Activated CD4-positive, alpha-beta T cell treated with anti-CD3 and anti-CD28 coated beads, Interleukin-2, amount 10 ng/mL, durations not matched to agents 24 days and 14 days (primary cell): ENCODE measurements around the gene SHC1. TPM values are rescaled to one million over a fixed set of nuclear protein-coding genes. Genes with fewer than 3 reads are reported as not detected.
"Not testable (repeated sequence)": the region's sequence is repeated elsewhere in the genome, so short reads cannot be mapped to it uniquely, and the experiment has no call there.

Experiments used
- DNase-seq: peaks from one replicate; pipeline ENCODE4 v3.0.0; 2022
- H3K27ac Mint-ChIP-seq: one replicate; pipeline ENCODE4 v1.8.0; 2022; ENCODE audit warnings: mild to moderate bottlenecking, mixed read lengths
- H3K27me3 Mint-ChIP-seq: one replicate; pipeline ENCODE4 v1.8.0; 2022; ENCODE audit warnings: mixed read lengths
- H3K36me3 Mint-ChIP-seq: one replicate; pipeline ENCODE4 v1.8.0; 2022; ENCODE audit warnings: low read depth, mild to moderate bottlenecking, mixed read lengths
- H3K4me1 Mint-ChIP-seq: one replicate; pipeline ENCODE4 v1.8.0; 2021; ENCODE audit warnings: mixed read lengths
- H3K4me3 Mint-ChIP-seq: one replicate; pipeline ENCODE4 v1.8.0; 2022; ENCODE audit warnings: mild to moderate bottlenecking, moderate library complexity, mixed read lengths
- H3K9me3 Mint-ChIP-seq: one replicate; pipeline ENCODE4 v1.8.0; 2021; ENCODE audit warnings: mixed read lengths
- intact Hi-C: fragments of 100-400 bp; cut with micrococcal nuclease; formaldehyde crosslinking; loops from one replicate; pipeline ENCODE4 v1.15.1; 2023
- total RNA-seq: library from RNA; stranded (reverse); gene quantifications from 2 replicates; pipeline ENCODE4 v1.2.3, GENCODE V29; 2022

Gene SHC1
- total RNA-seq, 1 donor from 2014 or later, result 50.4 TPM

DNA sequence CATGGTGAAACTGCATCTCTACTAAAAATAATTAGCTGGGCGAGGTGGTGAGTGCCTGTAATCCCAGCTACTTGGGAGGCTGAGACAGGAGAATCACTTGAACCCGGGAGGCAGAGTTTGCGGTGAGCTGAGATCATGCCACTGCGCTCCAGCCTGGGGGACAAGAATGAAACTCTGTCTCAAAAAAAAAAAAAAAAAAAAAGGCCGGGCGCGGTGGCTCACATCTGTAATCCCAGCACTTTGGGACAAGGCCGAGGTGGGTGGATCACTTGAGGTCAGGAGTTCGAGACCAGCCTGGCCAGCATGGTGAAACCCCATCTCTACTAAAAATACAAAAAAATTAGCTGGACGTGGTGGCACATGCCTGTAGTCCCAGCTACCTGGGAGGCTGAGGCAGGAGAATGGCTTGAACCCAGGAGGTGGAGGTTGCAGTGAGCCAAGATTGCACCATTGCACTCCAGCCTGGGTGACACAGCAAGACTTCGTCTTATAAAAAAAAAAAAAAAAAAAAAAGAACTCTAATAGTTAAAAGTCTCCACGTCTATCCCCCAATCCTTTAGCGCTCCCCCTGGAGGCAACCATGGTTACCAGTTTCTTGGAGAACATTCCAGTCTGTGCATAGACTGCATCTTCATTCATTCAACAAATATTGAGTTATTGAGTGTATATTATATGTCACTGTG lies 24.9 kb upstream of the SHC1 start:
- intact Hi-C loops, result not testable (repeated sequence)

DNA sequence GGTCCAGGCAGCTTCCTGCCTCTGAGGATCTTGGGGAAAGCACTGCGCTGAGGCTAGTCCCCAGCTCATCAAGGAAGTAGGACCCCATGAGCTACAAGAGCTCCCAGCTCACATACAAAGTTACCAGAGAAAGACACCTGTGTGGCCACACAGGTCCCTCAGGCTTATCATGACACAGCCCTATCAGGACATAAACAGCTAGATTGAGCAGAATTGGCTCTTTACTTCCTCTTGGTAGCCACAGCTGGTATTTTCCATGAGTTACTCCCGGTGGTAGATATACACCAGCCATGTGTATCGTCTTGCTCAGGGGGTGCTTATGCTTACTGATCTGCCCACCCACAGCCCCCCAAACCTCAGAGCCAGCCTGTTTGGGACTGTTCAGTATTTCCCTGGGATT lies 24.0 kb upstream of the SHC1 start:
- Mint-ChIP-seq H3K36me3 (peaks cover 14% of the 10 kb centered on the region), H3K4me3 (no peak overlapping the region), H3K9me3 (no peaks in the 10 kb centered on the region), H3K27me3 (no peaks in the 10 kb centered on the region), H3K27ac (no peak overlapping the region), H3K4me1 (peaks cover 28% of the 10 kb centered on the region)
- intact Hi-C loops, result no loop called here
- DNase-seq, result no peak

More for the DNA sequence above, 24.9 kb upstream of the SHC1 start:
- H3K36me3 Mint-ChIP-seq, DNase-seq, H3K27me3 Mint-ChIP-seq, H3K4me3 Mint-ChIP-seq, H3K9me3 Mint-ChIP-seq, H3K27ac Mint-ChIP-seq: not testable (repeated sequence)
- H3K4me1 Mint-ChIP-seq, result peaks cover 33% of the 10 kb centered on the region

DNA sequence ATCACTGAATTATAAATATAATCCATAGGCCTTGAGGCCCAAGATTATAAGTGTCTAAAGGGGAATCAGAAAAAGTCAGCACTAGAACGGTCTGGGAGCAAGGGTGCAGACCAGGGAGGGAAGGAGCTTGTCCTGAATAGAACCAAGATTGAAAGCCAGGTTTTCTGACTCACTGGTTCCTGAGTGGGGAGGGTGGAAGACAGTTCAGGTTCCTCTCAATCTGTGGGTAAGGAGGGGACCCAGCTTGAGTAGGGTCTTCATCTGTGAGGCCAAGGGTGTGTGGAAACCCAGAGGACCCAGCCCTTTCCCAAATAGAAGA lies 23.7 kb upstream of the SHC1 start:
- DNase-seq, result no peak
- Mint-ChIP-seq H3K36me3 (peaks cover 16% of the 10 kb centered on the region), H3K4me1 (peaks cover 28% of the 10 kb centered on the region), H3K27ac (no peak overlapping the region), H3K27me3 (no peaks in the 10 kb centered on the region), H3K4me3 (no peak overlapping the region), H3K9me3 (no peaks in the 10 kb centered on the region)
- intact Hi-C loops, result no loop called here

DNA sequence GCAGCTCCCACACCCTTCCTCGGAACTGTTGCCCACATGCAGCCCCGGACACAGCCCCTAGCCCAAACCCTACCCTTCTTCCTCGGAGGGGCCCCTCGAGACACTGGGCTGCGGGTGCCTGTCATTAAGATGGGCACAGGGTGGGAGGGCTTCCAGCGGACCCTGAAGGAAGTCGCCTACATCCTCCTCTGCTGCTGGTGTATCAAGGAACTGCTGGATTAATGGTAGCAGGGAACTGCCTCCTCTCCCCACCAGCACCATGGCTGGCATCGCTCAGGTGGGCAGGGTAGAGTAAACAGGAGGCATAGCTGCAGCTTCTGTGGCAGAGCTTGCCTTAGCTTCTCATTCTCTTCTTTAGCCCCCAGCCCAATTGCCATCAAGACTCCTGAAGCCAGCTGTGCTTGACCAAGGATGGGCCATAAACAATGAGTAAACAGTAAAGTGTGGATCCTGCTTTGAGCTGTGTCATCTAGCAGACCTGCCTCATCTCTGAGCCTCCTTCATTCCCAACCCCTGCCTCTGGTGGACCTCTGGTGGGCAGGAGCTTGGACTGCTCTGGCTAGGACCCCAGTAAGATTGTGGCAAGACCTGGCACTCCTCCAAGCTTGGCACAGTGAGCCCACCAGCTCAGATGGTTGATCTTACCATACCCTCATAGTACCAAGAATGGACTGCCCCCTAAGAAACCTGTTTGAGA lies 23.2 kb upstream of the SHC1 start, which contains the start of gene LENEP:
Gene LENEP, plus strand, starts transcription at position 15 of the 697 bp plus-strand sequence. Its CDS starts 22 bp downstream, at position 37.
- H3K9me3 Mint-ChIP-seq, result no peaks in the 10 kb centered on the region
- no peak for DNase-seq
- H3K4me1 Mint-ChIP-seq, result peaks cover 26% of the 10 kb centered on the region
- peaks cover 21% of the 10 kb centered on the region for H3K36me3 Mint-ChIP-seq
- no peaks in the 10 kb centered on the region for H3K27me3 Mint-ChIP-seq
- intact Hi-C loops, result no loop called here
- H3K27ac Mint-ChIP-seq, result no peak within 1 kb of the TSS
- no peak within 1 kb of the TSS for H3K4me3 Mint-ChIP-seq

DNA sequence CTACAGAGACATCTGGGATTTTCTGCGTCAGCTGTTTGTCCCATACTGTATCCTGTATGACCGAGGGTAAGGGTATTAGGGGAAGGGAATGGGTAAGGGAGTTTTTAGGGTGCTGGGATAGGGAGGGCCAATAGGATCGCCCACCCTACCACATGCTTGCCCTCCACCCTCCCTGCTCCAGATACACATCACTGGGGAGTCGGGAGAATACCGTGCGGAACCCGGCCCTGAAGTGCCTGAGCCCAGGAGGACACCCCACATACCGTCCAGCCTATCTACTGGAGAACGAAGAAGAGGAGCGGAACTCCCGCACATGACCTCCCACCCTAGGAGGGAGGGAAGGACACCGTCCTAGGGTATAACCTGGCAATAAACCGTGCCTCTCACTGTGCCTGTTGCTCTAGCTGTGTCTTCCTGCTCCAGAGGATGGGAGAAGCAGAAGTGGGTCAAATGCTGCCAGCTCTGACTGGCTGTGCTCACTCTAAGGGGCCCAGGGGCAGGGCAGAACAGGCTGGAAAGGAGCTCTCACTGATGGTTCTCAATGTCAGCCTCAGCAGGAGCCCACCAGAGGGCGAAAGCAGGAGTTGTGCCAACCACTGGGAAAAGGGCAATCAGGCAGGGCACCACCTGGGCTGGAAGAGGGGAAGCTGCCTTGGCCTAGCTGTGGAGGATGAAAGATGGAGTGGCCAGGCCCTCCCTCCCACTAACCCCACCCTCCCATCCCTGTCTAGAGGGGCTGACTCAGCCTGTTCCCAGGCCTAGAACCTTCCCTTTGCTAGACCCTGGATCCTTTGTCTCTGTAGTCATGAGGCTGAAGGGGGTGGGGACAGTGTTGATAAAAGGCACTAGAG lies 22.4 kb upstream of the SHC1 start:
- Mint-ChIP-seq H3K36me3 (peaks cover 29% of the 10 kb centered on the region), H3K27ac (no peak overlapping the region), H3K4me1 (peaks cover 26% of the 10 kb centered on the region), H3K9me3 (no peaks in the 10 kb centered on the region), H3K27me3 (no peaks in the 10 kb centered on the region), H3K4me3 (no peak overlapping the region)
- no peak for DNase-seq
- intact Hi-C loops, result no loop called here

DNA sequence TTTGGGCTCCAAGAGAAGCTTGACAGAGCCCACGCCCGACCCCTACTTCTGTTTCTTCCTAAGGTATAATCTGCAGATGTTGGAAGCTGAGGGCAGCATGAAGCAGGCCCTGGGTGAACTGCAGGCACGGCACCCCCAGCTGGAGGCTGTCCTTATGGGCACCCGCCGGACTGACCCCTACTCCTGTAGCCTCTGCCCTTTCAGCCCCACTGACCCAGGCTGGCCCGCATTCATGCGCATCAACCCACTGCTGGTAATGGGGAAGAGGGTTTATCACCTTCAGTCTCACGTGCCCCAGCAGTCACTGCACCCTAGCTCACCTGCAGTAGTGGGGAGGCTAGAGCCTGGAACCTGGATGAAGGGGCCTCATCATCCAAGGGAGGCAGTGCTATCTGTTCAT lies 19.7 kb upstream of the SHC1 start:
- H3K27me3 Mint-ChIP-seq, result no peaks in the 10 kb centered on the region
- H3K9me3 Mint-ChIP-seq, result no peaks in the 10 kb centered on the region
- DNase-seq, result no peak
- peaks cover 14% of the 10 kb centered on the region for H3K4me1 Mint-ChIP-seq
- peaks cover 34% of the 10 kb centered on the region for H3K36me3 Mint-ChIP-seq
- no peak overlapping the region for H3K4me3 Mint-ChIP-seq
- H3K27ac Mint-ChIP-seq, result no peak overlapping the region
- intact Hi-C loops, result no loop called here

DNA sequence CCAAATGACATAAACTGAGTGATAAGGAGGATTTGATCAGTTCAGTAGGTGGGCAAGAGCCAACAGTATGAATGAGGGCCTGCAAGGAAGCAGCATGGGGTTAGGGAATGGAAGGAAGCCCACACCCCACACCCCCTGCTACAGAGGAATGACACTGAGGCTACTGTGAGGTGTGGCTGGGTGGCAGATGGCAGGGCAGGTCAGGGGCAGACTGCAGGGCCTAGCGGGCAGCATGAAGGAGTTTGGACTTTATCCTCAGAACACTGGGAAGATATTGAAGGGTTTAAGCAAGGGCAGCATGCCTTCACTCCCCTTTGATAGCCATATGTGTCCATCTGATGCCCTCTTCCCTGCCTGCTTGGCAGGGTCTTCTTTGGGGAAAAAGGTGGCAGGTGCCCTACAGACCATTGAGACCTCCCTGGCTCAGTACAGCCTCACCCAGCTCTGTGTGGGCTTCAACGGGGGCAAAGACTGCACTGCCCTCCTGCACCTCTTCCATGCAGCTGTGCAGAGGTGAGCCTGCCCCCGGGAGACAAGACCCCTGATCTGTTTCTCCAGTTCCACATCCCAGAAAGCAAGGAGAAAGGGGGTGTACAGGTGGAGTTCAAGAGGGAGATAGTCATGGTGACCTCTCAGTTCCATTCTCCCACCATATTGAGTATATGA lies 18.8 kb upstream of the SHC1 start:
- peaks cover 34% of the 10 kb centered on the region for H3K36me3 Mint-ChIP-seq
- H3K4me1 Mint-ChIP-seq, result peaks cover 13% of the 10 kb centered on the region
- DNase-seq, result no peak
- H3K4me3 Mint-ChIP-seq, result no peak overlapping the region
- no peak overlapping the region for H3K27ac Mint-ChIP-seq
- H3K27me3 Mint-ChIP-seq, result no peaks in the 10 kb centered on the region
- intact Hi-C loops, result no loop called here
- no peaks in the 10 kb centered on the region for H3K9me3 Mint-ChIP-seq

DNA sequence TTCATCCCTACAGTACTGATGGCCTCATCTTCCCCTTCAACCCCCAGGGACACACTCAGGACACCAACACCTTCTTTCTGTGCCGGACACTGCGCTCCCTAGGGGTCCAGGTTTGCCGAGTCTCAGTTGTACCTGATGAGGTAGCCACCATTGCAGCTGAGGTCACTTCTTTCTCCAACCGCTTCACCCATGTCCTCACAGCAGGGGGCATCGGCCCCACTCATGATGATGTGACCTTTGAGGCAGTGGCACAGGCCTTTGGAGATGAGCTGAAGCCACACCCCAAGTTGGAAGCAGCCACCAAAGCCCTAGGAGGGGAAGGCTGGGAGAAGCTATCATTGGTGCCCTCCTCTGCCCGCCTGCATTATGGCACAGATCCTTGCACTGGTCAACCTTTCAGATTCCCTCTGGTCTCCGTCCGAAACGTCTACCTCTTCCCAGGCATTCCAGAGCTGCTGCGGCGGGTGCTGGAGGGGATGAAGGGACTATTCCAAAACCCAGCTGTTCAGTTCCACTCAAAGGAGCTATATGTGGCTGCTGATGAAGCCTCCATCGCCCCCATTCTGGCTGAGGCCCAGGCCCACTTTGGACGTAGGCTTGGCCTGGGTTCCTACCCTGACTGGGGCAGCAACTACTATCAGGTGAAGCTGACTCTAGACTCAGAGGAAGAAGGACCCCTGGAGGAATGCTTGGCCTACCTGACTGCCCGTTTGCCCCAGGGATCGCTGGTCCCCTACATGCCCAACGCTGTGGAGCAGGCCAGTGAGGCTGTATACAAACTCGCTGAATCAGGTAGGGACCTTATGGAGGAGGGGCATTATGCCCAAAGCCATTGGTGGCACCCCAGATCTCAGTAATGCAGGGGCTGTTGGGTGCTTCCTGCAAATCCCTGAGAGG lies 17.8 kb upstream of the SHC1 start:
- intact Hi-C loops, result no loop called here
- no peak overlapping the region for H3K4me3 Mint-ChIP-seq

DNA sequence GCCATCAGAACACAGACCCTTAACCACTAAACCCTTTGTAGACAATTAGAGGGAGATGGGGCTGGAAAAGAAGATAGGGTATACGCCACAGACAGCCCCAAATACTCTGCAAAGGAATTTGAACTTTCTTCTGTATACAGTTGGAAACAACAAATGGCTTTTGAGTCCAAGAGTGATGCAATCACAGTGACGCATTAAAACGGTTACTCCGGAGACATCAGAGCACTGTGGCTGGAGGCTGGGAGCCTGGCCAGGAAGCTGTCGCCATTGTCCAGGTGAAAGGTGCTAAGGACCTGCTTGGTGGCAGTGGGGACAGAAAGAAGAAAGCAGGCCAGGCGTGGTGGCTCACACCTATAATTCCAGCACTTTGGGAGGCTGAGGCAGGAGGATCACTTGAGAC lies 16.8 kb upstream of the SHC1 start:
- no peak overlapping the region for H3K4me3 Mint-ChIP-seq
- no peak for DNase-seq
- no peak overlapping the region for H3K27ac Mint-ChIP-seq
- H3K4me1 Mint-ChIP-seq, result peaks cover 16% of the 10 kb centered on the region
- no peaks in the 10 kb centered on the region for H3K27me3 Mint-ChIP-seq
- intact Hi-C loops, result no loop called here
- no peaks in the 10 kb centered on the region for H3K9me3 Mint-ChIP-seq
- peaks cover 32% of the 10 kb centered on the region for H3K36me3 Mint-ChIP-seq

More for the DNA sequence above, 17.8 kb upstream of the SHC1 start:
- Mint-ChIP-seq H3K9me3 (no peaks in the 10 kb centered on the region), H3K36me3 (peaks cover 34% of the 10 kb centered on the region), H3K27me3 (no peaks in the 10 kb centered on the region), H3K4me1 (peaks cover 16% of the 10 kb centered on the region), H3K27ac (no peak overlapping the region)
- DNase-seq, result peak; percentile 70

DNA sequence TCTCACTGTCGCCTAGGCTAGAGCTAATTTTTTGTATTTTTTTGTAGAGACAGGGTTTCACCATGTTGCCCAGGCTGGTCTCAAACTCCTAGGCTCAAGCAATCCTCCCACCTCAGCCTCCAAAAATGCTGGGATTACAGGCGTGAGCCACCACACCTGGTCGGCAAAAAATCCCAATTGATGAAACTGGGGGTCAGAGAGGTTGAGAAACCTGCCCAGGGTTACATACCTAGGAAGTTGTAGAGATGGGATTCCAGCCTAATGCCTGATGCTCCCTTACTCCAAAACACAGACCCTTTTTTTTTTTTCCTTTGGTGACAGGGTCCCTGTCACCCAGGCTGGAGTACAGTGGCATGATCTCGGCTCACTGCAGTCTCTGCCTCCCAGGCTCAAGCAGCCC lies 16.2 kb upstream of the SHC1 start:
- peaks cover 32% of the 10 kb centered on the region for H3K36me3 Mint-ChIP-seq
- intact Hi-C loops, H3K9me3 Mint-ChIP-seq, H3K4me3 Mint-ChIP-seq, H3K27ac Mint-ChIP-seq, DNase-seq, H3K27me3 Mint-ChIP-seq: not testable (repeated sequence)
- H3K4me1 Mint-ChIP-seq, result peaks cover 16% of the 10 kb centered on the region

DNA sequence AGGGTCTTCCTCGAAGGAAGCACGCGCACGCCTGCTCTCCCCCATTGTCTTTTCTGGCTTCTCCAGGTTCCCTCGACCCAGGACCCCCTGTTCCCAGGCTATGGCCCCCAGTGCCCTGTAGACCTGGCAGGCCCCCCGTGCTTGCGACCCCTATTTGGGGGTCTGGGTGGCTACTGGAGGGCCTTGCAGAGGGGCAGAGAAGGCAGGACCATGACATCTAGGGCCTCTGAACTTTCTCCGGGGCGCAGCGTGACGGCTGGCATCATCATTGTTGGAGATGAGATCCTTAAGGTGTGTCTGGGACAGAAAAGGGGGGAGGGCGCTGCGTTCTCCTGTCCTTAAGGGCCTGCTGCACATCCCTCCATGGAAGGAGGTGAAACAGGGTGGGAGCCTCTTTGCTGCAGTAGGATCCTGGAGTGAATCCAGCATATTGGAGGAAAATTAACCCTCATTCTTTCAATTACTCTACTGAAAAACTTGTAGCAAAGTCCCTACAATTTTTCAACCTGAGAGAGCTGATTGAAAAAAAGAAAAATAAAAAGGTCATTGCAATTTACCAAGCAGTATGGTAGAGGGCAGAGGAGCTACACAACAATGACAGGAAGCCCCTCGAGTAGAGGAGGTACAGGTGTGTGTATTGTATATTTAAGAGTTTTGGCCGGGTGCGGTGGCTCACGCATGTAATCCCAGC lies 13.4 kb upstream of the SHC1 start:
- Mint-ChIP-seq H3K27ac (peak overlapping the region; percentile 8), H3K4me3 (no peak overlapping the region), H3K36me3 (peaks cover 29% of the 10 kb centered on the region), H3K27me3 (no peaks in the 10 kb centered on the region), H3K4me1 (peaks cover 16% of the 10 kb centered on the region), H3K9me3 (no peaks in the 10 kb centered on the region)
- intact Hi-C loops, result loop anchor here (1.0 to 5.0 kb wide), 6 partner anchors 10 to 208 kb away; partner anchors contain the start of genes ADAM15, CKS1B, KRTCAP2 and SLC50A1
- DNase-seq, result peak; percentile 64

DNA sequence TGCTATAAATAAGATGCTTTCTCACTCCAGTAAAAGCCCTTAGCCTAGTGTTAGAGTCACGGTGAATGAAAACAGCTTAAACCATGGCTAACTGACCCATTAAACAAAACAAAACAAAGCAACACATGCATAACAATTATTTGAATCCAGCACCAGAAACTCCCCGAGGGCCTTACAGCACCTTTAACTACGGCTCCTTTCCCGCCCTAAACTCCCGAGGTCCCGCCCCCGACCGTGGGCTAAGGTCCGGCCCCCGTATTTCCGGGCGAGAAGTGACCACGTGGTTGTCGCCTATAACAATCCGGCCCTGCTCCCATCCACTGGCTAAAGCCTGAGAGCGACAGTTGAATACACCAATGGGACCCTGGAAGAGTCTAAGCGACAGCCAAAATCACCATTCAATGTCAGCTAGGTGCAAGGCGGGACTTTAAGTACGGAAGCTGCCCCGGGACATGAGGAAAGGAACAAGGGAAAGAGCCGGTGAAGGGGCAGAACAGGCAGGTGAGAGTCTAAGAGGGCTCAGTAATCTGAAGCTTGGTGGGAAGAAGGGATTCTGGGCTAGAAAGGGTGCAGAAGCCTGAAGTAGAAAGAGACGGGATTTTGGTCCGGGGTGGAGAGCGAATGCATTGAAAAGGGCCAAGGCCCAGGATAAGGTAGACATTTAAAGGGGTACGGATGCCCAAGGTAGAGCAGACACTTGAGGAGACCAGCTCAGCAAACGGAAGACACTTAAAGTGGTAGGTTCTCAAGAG lies 12.5 kb upstream of the SHC1 start, which contains the start of gene FLAD1:
Gene FLAD1, plus strand, starts transcription at position 448 of the 752 bp plus-strand sequence. CDS start 351 bp downstream, outside the sequence.
- no peaks in the 10 kb centered on the region for H3K27me3 Mint-ChIP-seq
- H3K4me3 Mint-ChIP-seq, result no peak within 1 kb of the TSS
- peaks cover 21% of the 10 kb centered on the region for H3K36me3 Mint-ChIP-seq
- DNase-seq, result peak; percentile 99
- no peaks in the 10 kb centered on the region for H3K9me3 Mint-ChIP-seq
- H3K4me1 Mint-ChIP-seq, result peaks cover 11% of the 10 kb centered on the region
- intact Hi-C loops, result loop anchor here (1.0 to 5.0 kb wide), 6 partner anchors 9 to 209 kb away; partner anchors contain the start of genes ADAM15, CKS1B, KRTCAP2 and SLC50A1
- peak within 1 kb of the TSS; percentile 8 for H3K27ac Mint-ChIP-seq
